GM12865 (cell line): ENCODE results near the gene RELB.

ENCODE experiments used
- DNase-seq: peaks from one replicate; pipeline ENCODE4 v3.0.0; 2010; ENCODE audit warnings: low read depth
- H3K4me3 ChIP-seq: 2 replicates; pipeline ENCODE4 v1.5.1; 2011; ENCODE audit warnings: mild to moderate bottlenecking, low read depth, low read length, control low read depth
- CTCF ChIP-seq: IDR thresholded peaks from 2 replicates; pipeline ENCODE4 v1.5.1; 2011; ENCODE audit warnings: low read length, control low read depth, low read depth, inconsistent platforms; ENCODE audit not compliant: insufficient read depth; ENCODE audit errors: missing control alignments

RELB gene

GRCh38 chr19:44987148-44987675, 14.1 kb upstream of the RELB start:
- TF ChIP-seq CTCF, result no peak
- no peak for DNase-seq
- H3K4me3 ChIP-seq, result no peak overlapping the region

GRCh38 chr19:44988273-44988672, 13.0 kb upstream of the RELB start:
- no peak for DNase-seq
- H3K4me3 ChIP-seq, result no peak overlapping the region
- no peak for TF ChIP-seq CTCF

- peak; percentile 79 for DNase-seq
- peak; percentile 89 for TF ChIP-seq CTCF
- no peak overlapping the region for H3K4me3 ChIP-seq
Measured at GRCh38 chr19:44988896-44989556, 12.2 kb upstream of the RELB start.

- DNase-seq, result no peak
- no peak overlapping the region for H3K4me3 ChIP-seq
- TF ChIP-seq CTCF, result no peak
Measured at GRCh38 chr19:44990459-44990858, 10.8 kb upstream of the RELB start.

- H3K4me3 ChIP-seq, result no peak overlapping the region
- TF ChIP-seq CTCF, result no peak
- DNase-seq, result peak; percentile 39
Measured at GRCh38 chr19:44990966-44991365, 10.3 kb upstream of the RELB start.

- TF ChIP-seq CTCF, result no peak
- no peak for DNase-seq
- H3K4me3 ChIP-seq, result no peak overlapping the region
Measured at GRCh38 chr19:44992336-44993163, 8.7 kb upstream of the RELB start.
